Activated CD4-positive, CD25-positive, alpha-beta regulatory T cell treated with anti-CD3 and anti-CD28 coated beads, Interleukin-2, amount 50 U/mL, for 72 hours (primary cell): ENCODE measurements around the gene XPO1.
"Not testable (repeated sequence)": the region's sequence is repeated elsewhere in the genome, so short reads cannot be mapped to it uniquely, and the experiment has no call there.

Experiments
- DNase-seq: peaks from one replicate; pipeline ENCODE4 v3.0.0; 2021

The XPO1 gene

DNA sequence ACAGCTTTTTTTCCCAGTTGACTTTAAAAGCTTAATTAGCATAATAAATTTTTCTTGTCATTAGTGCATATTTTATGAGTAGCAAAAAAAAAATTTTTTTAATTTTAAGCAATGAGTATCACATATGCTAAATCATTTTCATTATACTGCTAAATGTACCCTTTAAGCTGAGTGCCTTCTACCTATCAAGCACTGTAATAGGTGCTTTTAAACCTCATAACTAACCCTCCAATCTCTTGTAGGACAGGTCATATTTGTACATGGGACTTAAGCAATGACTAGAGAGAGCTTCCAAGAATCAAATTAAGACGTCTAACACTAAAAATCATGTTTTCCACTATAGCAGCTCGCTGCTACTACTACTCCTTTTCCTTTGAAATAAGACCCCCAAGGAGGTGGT lies 7.4 kb downstream of the XPO1 start:
- DNase-seq: no peak

DNA sequence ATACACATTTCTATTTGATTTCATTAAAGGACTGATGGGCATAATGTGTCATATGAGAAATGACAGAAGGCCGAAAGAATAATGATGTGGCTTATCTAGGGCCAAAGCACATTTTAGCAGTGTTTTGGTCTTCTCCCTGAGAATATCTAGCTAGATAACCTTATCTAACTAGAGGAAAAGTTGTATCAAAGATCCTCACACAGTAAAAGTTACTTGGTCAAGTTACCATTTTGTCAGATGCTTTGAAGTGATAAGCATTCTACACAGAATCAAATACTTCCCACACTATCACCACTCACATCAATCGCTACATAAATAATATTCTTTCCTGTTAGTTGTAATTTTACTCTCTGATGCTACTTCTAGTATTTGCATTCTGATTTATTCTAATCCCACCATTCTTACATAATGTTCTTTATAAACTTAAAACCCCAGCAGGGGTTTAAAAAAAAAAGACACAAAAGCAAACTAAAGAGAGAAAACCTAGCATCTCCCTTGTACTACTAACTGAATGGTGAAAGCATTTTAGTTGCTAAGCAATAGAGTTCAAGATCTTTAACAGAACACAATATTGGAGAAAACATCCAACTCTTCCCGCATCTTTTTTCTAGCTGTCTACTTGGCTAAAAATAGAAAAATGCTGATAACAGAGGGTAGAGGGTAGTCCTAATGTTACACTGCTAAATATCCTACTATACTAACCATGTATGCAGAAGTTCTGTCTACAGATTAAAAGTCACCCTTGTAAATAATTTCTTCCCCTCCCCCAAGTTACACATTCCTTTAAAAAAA lies 8.0 kb downstream of the XPO1 start:
- DNase-seq: no peak

DNA sequence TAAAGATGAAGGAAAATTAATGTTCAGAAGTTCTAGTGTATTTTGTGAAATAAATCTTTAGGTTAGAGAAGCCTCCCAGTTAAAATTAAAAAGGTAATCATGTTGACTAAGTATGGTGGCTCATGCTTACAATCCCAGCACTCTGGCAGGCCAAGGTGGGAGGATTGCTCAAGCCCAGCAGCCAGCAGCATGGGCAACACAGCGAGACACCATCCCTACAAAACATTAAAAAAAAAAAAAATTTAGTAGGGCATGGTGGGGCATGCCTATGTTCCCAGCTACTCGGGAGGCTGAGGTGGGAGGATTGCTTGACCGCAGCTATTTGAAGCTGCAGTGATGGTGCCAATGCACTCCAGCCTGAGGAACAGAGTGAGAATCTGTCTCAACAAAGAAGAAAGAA lies 17.9 kb downstream of the XPO1 start:
- DNase-seq: no peak

DNA sequence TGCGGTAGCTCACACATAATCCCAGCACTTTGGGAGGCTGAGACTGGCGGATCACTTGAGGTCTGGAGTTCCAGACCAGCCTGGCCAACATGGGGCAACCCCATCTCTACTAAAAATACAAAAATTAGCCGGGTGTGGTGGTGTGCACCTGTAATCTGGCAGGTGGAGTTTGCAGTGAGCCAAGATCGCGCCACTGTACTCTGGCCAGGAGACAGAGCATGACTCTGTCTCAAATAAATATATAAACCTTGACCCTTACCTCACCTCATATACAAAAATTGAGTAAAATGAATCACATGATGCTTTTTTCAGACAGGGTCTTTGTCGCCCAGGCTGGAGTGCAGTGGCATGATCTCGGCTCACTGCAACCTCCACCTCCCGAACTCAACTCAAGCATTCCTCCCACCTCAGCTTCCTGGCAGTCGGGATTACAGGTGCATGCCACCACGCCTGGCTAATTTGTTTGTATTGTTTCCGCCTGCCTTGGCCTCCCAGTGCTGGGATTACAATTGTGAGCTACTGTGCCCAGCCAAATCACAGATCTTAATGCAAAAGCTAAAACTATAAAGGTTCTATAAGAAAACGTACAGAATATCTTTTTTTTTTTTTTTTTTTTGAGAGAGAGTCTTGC lies 25.3 kb downstream of the XPO1 start:
- no peak for DNase-seq

DNA sequence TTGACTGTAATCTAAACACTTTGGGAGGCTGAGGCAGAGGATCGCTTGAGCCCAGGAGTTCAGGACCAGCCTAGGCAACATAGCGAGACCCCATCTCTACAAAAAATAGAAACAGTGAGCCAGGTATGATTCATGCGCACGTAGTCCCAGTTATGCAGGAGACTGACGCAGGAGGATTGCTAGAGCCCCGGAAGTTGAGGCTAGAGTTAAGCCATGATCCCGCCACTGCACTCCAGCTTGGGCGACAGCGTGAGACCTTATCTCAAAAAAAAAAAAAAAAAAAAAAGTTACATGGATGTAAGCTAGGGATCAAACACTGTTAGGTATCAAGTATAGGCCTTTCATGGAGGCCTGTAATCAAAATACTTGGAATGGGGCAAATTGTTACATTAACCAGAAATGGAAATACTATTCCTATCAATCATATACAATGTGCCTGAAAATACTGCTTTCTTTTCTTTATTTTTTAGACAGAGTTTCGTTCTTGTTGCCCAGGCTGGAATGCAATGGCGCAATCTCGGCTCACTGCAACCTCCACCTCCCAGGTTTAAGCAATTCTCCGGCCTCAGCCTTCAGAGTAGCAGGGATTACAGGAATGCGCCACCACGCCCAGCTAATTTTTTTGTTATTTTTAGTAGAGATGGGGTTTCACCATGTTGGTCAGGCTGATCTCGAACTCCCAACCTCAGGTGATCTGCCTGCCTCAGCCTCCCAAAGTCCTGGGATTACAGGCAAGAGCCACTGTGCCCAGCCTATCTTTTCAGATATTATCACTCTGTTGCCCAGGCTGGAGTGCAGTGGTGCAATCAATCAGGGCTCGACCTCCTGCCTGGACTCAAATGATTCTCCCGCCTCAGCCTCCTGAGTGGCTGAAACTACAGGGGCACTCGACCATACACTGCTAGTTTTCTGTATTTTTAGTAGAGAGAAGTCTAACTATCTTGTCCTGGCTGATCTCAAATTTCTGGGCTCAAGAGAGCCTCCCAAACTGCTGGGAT lies 27.2 kb downstream of the XPO1 start:
- DNase-seq: no peak

DNA sequence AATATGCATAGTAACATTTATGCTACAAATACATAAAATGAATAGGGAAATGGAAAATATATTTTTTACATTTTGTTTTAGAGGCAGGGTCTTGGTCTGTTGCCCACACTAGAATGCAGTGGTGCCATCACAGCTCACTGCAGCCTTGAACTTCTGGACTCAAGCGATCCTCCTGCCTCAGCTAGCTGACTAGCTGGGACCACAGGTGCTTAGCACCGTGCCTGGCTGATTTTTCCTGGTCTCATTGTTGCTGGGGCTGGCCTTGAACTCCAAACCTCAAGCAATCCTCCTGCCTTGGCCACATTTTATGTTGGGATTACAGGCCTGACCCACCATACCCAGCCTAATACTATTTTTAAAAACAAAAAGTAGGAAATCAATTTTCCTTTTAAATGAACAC lies 33.2 kb downstream of the XPO1 start:
- DNase-seq: no peak

- DNase-seq: no peak
Observed at GRCh38 chr2:61499060-61499459, 39.1 kb downstream of the XPO1 start.

DNA sequence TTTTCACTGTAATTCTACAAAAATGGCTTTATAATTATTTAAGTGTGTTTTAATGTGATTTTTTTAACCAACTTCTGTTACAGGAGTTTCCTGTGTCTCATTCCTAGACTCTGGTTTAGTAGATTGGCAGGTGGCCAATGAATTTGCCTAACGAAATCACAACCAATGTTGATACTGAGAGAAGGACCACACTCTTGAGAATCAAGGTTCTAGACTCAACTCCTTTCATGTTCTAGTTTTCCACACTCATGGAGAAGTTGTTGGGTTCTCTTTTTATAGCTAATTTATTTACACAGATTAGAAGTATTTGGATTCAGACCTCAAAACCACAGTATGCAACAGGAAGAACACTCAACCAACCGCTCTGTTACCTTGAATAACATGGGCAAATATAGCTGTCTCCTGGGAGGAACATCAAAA lies 44.6 kb downstream of the XPO1 start:
- DNase-seq: no peak

- no peak for DNase-seq
Observed at GRCh38 chr2:61492476-61492875, 45.7 kb downstream of the XPO1 start.

DNA sequence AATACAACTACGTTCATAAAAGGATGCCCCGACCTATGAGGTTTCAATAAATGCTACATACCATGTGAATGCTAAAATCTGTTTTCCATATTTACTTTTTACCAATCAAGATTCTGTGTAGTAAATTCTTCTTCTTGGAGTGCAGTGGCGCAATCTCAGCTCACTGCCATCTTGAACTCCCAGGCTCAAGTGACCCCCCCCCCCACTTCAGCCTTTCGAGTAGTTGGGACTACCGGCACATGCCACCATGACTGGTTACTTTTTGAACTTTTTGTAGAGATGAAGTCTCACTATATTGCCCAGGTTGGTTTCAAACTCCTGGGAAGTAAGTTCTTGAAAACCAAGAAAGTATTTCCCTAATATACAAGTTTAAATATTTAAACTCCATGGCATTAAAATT lies 52.9 kb downstream of the XPO1 start:
- DNase-seq: no peak

- no peak for DNase-seq
Observed at GRCh38 chr2:61478086-61478485, 60.1 kb downstream of the XPO1 start.

DNA sequence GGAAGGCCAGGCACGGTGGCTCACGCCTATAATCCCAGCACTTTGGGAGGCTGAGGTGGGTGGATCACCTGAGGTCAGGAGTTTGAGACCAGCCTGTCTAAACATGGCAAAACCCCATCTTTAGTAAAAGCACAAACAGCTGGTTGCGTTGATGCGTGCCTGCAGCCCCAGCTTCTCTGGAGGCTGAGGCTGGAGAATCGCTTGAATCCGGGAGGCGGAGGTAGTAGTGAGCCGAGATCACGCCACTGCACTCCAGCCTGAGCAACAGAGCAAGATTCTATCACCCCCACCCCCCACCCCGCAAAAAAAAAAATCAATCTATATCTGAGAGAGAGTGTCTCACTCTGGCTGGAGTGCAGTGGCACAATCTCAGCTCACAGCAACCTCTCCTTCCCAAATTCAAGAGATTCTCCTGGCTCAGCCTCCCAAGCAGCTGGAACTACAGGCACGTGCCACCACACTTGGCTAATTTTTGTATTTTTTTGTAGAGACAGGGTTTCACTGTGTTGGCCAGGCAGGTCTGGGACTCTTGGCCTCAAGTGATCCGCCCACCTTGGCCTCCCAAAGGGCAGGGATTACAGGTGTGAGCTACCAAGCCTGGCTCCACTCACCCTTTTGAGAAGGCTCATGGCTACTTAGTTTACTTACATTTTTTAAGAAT lies 61.1 kb downstream of the XPO1 start:
- not testable (repeated sequence) for DNase-seq

- DNase-seq: no peak
Observed at GRCh38 chr2:61471905-61472805, 66.0 kb downstream of the XPO1 start.

- DNase-seq: peak; percentile 86
Observed at GRCh38 chr2:61470965-61471904, 66.9 kb downstream of the XPO1 start, which contains the start of gene USP34. Gene USP34 (minus strand): TSS chr2:61471087. CDS start chr2:61470692, 395 bp downstream.

GRCh38 chr2:61470122-61470951 lies 67.8 kb downstream of the XPO1 start:
- DNase-seq: peak; percentile 73

DNA sequence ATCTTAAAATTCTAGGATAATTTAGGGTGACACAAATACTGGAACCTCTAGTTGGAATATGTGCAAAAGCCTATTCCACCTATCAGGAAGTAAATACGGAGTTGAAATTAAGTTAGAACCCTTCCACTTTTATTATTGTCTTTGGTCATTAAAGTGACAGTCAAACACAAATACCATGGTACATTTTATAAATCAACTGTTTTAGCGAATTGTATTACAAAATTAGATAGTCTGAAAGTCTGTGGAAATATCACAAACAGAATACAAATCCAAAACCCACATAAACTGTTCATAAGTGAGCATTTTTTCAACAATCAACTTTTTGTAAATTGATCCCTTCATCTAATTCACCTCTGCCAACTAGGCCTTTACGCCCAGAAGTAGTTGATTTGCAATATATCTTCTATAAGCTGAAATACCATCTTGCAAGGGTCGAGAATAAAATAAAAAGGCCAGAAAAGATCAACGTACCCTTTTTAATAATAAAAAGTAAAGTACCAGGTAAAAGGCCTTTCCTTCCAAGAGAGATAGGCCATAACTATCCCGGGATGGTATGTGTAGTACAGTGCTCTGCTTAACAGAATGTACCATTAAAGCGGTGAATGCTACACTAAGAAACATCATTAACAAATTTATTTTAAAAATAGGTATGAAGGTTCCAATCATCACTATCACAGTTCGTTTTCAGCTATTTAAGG lies 68.6 kb downstream of the XPO1 start:
- no peak for DNase-seq

DNA sequence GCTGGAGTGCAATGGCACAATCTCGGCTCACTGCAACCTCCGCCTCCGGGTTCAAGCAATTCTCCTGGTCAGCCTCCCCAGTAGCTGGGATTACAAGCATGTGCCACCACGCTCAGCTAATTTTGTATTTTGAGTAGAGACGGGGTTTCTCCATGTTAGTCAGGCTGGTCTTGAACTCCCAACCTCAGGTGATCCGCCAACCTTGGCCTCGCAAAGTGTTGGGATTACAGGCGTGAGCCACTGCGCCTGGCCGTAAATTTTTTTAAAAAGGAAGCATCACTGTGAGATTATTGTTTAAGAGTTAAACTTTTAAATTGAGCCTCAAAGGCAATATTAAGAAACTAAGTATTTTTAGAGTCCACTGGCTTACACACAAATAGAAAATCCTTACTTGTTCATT lies 69.9 kb downstream of the XPO1 start:
- DNase-seq: not testable (repeated sequence)

- no peak for DNase-seq
Observed at GRCh38 chr2:61465045-61465444, 73.1 kb downstream of the XPO1 start.
